AG09309 (cell line): ENCODE results near the gene THAP9.

ENCODE experiments used
- DNase-seq: peaks from one replicate; pipeline ENCODE4 v3.0.0-alpha.2; 2010; ENCODE audit warnings: low read depth
- H3K4me3 ChIP-seq: 2 replicates; pipeline ENCODE4 v1.5.1; 2011; ENCODE audit warnings: mild to moderate bottlenecking, low read depth, low read length, moderate library complexity; ENCODE audit not compliant: control insufficient read depth
- CTCF ChIP-seq: IDR thresholded peaks from 2 replicates; pipeline ENCODE4 v1.5.1; 2011; ENCODE audit warnings: mild to moderate bottlenecking, low read depth, low read length, inconsistent platforms; ENCODE audit not compliant: insufficient read depth, control insufficient read depth; ENCODE audit errors: missing control alignments

The THAP9 gene

DNA sequence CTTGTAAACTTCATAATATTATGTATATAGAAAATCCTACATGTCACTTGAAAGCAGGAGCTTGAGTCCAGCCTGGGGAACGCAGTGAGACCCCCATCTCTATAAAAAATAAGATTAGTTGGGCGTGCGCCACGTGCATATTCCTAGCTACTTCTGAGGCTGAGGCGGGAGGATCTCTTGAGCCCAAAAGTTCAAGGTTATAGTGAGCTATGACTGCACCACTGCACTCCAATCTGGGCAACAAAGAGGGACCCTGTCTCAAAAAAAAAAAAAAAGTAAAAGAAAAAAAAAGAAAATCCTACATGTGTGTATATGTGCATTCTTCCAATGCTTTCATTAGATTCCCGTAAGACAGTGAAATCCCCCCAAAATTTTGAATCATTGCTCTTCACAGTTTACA is 11.2 kb upstream of the THAP9 start:
- peak overlapping the region; percentile 85 for H3K4me3 ChIP-seq
- DNase-seq: no peak
- no peak for TF ChIP-seq CTCF

- peak overlapping the region; percentile 85 for H3K4me3 ChIP-seq
- no peak for TF ChIP-seq CTCF
- no peak for DNase-seq
Measured at GRCh38 chr4:82890528-82890900, 10.0 kb upstream of the THAP9 start.

- peak within 1 kb of the TSS; percentile 85 for H3K4me3 ChIP-seq
- peak; percentile 69 for DNase-seq
- TF ChIP-seq CTCF: no peak
Measured at GRCh38 chr4:82890901-82891706, 9.4 kb upstream of the THAP9 start, which contains the start of gene SEC31A. Gene SEC31A (minus strand): TSS chr4:82891153. CDS start chr4:82881936, 9,217 bp downstream.

- no peak for DNase-seq
- peak overlapping the region; percentile 85 for H3K4me3 ChIP-seq
- no peak for TF ChIP-seq CTCF
Measured at GRCh38 chr4:82891707-82892466, 8.6 kb upstream of the THAP9 start.

DNA sequence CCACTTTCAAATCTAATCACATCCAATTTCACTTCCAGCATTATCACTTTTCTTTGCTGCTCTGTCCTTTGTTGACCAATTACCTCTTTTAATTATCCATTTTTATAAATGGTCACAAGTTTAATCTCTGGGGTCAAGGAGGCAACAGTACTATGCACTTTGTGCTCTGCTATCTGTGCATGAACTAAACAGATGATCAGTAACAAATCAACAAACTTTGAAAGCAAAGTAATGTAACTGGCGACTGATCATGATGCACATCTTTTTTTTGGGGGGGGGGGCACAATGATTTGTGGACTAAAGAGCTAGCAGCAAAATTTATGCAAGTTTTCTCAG is 8.1 kb upstream of the THAP9 start:
- TF ChIP-seq CTCF: no peak
- DNase-seq: no peak
- H3K4me3 ChIP-seq: no peak overlapping the region

DNA sequence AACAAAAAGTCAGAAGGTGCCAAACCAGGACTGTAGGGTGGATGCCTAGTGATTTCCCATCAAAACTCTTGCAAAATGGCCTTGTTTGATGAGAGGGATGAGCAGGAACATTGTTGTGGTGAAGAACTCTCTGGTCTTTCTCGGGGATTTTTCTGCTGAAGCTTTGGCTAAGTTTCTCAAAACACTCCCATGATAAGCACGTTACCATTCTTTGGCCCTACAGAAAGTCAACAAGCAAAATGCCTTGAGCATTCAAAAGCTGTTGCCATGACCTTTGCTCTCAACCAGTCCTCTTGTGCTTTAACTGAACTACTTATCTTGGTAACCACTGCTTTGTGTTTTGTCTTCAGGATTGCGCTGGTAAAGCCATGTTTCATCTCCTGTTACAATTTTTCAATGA is 6.6 kb upstream of the THAP9 start:
- no peak for TF ChIP-seq CTCF
- no peak for DNase-seq
- no peak overlapping the region for H3K4me3 ChIP-seq
